ENCODE data around the gene ALOX12.
"Not testable (repeated sequence)": the region's sequence is repeated elsewhere in the genome, so short reads cannot be mapped to it uniquely, and the experiment has no call there.

Gene ALOX12

DNA sequence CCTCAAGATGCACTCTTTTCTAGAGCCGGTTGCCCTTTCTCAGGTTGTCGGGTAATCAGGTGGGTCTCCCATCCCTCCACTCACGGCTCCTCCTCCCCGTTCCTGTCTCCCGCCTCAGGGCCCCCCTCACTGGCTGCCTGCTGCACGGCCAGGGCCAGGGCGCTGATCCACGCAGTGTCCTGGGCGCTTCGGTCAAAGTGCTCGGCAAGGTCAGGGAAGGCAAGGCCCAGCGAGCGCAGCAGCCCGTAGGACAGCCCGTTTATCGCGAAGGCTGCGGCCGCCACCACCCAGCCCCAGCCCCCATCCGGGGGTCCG is 47.3 kb downstream of the ALOX12 start:
- TF ChIP-seq, protein P1, sequence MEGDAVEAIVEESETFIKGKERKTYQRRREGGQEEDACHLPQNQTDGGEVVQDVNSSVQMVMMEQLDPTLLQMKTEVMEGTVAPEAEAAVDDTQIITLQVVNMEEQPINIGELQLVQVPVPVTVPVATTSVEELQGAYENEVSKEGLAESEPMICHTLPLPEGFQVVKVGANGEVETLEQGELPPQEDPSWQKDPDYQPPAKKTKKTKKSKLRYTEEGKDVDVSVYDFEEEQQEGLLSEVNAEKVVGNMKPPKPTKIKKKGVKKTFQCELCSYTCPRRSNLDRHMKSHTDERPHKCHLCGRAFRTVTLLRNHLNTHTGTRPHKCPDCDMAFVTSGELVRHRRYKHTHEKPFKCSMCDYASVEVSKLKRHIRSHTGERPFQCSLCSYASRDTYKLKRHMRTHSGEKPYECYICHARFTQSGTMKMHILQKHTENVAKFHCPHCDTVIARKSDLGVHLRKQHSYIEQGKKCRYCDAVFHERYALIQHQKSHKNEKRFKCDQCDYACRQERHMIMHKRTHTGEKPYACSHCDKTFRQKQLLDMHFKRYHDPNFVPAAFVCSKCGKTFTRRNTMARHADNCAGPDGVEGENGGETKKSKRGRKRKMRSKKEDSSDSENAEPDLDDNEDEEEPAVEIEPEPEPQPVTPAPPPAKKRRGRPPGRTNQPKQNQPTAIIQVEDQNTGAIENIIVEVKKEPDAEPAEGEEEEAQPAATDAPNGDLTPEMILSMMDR (IDR thresholded peaks at IDR 0.05; ENCODE audit: poor library complexity, severe bottlenecking) = no peak
- H3K27ac ChIP-seq (ENCODE audit: poor library complexity, severe bottlenecking) = no peak overlapping the region
- DNase-seq (ENCODE audit: low spot score) (no peak), ATAC-seq (ENCODE audit: low read depth) (0 out of 3 replicates have a peak, but pooled peaks have one; percentile 4)
- H3K4me3 ChIP-seq (ENCODE audit: severe bottlenecking) = peak overlapping the region; percentile 19
- peaks cover 10% of the 10 kb centered on the region for H3K27me3 ChIP-seq (ENCODE audit: insufficient read depth, poor library complexity, severe bottlenecking)
- H3K36me3 ChIP-seq (ENCODE audit: low read depth) = no peaks in the 10 kb centered on the region
- no peaks in the 10 kb centered on the region for H3K9me3 ChIP-seq (ENCODE audit: severe bottlenecking)
- H3K4me1 ChIP-seq (ENCODE audit: insufficient read depth, poor library complexity, severe bottlenecking) = peaks cover 13% of the 10 kb centered on the region

DNA sequence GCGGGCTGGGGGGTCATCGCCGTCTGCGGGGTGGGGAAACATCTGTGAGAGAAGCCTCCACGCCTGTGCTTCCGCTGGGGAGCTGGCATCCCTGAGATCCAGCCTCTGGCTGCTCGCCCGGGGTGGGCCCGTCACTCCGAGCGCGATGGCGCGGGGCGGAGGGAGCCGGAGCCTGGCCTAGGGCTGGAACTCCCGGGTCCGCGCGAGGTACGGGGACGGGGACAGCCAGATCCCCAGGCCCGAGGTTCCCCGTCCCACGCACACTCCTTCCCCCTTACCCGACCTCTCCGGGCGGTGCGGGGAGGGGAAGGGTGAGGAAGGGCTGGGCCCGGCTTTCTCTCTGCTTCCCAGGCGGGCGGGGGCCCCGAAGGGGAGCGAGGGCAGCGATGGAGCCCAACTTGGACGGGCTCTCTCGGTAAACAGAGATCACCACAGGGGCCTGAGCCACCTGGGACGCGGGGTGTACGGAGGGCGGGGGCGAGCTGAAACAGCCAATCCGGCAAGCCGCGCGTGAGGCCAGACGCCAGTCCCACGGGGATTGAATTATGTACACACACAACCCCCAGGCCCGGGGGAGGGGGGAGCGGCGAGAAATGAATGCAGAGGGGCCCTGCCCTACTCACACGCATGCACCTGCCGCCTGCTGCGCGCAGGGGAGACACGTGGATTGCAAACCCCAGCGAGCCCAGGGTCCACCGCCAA is 47.8 kb downstream of the ALOX12 start, which contains the start of gene SLC16A11:
SLC16A11 (minus strand) TSS at position 596 of the 702 bp plus-strand sequence; CDS start at position 17, 579 bp downstream.
- ATAC-seq (ENCODE audit: low read depth) = peak; percentile 23; the same call in 2 of the 3 replicates
- Histone ChIP-seq H3K27ac (ENCODE audit: poor library complexity, severe bottlenecking) (no peak within 1 kb of the TSS), H3K27me3 (ENCODE audit: insufficient read depth, poor library complexity, severe bottlenecking) (peaks cover 10% of the 10 kb centered on the region), H3K9me3 (ENCODE audit: severe bottlenecking) (no peaks in the 10 kb centered on the region), H3K4me1 (ENCODE audit: insufficient read depth, poor library complexity, severe bottlenecking) (peaks cover 13% of the 10 kb centered on the region), H3K4me3 (ENCODE audit: severe bottlenecking) (peak within 1 kb of the TSS; percentile 19), H3K36me3 (ENCODE audit: low read depth) (no peaks in the 10 kb centered on the region)
- no peak for DNase-seq (ENCODE audit: low spot score)
- TF ChIP-seq, protein P1 (IDR thresholded peaks at IDR 0.05; ENCODE audit: poor library complexity, severe bottlenecking) = no peak

DNA sequence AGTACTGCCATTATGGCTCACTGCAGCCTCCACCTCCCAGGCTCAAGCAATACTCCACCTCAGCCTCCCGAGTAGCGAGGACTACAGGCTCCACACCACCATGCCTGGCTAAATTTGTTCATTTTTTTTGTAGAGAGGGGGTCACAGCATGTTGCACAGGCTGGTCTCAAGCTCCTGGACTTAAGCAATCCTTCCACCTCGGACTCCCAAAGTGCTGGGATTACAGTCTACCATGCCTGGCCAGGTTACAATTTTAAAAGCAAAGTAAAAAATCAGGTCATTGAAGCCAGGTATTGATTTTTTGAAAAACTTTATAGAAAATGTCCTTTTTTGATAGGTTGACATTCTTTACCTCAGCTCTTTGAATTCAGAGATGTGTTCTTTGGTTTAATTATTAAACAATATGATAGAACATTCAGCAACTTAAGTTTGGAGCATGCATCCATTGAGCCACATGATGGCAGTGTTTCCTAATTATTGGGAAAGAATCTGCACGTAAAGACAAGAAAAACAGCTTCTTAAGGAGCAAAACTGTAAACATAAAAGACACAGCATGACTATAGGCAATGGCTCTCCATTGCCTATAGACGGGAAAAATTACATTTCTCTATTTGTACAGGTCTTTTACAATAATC is 49.8 kb downstream of the ALOX12 start:
- H3K4me3 ChIP-seq (ENCODE audit: severe bottlenecking) = no peak overlapping the region
- TF ChIP-seq, protein P1 (IDR thresholded peaks at IDR 0.05; ENCODE audit: poor library complexity, severe bottlenecking) = peak; percentile 84
- no peaks in the 10 kb centered on the region for H3K36me3 ChIP-seq (ENCODE audit: low read depth)
- DNase-seq (ENCODE audit: low spot score) (no peak), ATAC-seq (ENCODE audit: low read depth) (peak; percentile 28)
- H3K4me1 ChIP-seq (ENCODE audit: insufficient read depth, poor library complexity, severe bottlenecking) = peaks cover 13% of the 10 kb centered on the region
- peaks cover 10% of the 10 kb centered on the region for H3K27me3 ChIP-seq (ENCODE audit: insufficient read depth, poor library complexity, severe bottlenecking)
- no peaks in the 10 kb centered on the region for H3K9me3 ChIP-seq (ENCODE audit: severe bottlenecking)
- H3K27ac ChIP-seq (ENCODE audit: poor library complexity, severe bottlenecking) = peak overlapping the region; percentile 48

DNA sequence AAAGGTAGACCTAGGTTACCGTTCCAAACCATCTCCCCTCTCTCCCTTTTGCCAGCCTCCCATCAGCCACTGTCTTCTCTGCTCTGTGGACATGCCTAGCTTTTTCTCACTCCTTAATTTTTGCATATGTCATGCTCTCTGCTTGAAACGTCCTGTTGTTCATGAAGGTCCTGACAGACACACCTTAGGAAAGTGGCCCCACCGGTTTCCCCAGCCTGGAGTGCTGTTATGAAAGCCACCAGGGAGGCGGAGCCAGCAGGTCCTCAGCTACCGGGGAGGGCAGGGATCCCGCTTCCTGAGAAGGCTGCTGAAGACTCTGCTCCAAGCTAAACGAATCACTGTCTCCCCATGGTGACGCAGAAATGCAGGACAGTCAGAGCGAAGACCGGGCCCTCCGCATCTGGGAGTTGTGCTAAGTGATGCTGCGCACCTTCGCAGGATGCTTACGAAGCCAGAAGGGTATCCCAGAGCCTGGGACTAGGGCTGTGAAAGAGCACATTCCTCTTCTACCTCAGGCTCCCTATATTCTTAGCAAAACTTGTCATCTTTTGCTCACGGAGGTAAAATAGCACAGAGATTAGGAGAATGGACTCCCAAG is 50.4 kb downstream of the ALOX12 start:
- no peak overlapping the region for H3K4me3 ChIP-seq (ENCODE audit: severe bottlenecking)

DNA sequence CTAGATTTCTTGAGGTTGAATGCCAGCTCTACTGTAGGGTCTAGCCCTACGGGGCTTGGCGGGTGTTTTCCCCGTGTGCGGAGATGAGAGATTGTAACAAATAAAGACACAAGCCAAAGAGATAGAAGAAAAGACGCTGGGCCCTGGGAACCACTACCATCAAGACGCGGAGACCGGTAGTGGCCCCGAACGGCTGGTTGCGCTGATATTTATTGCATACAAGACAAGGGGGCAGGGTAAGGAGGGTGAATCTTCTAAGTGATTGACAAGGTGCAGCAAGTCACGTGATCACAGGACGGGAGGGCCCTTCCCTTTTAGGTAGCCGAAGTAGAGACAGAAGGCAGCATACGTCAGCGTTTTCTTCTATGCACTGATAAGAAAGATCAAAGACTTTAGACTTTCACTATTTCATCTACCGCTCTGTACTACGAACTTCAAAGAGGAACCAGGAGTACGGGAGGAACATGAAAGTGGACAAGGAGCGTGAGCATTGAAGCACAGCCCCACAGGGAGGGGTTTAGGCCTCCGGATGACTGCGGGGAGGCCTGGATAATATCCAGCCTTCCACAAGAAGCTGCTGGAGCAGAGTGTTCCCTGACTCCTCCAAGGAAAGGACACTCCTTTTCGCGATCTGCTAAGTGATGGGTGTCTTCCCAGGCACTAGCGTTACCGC is 51.0 kb downstream of the ALOX12 start:
- not testable (repeated sequence) for ATAC-seq (ENCODE audit: low read depth); H3K36me3 ChIP-seq (ENCODE audit: low read depth); DNase-seq (ENCODE audit: low spot score); H3K4me3 ChIP-seq (ENCODE audit: severe bottlenecking); H3K9me3 ChIP-seq (ENCODE audit: severe bottlenecking)
- H3K27ac ChIP-seq (ENCODE audit: poor library complexity, severe bottlenecking) = peak overlapping the region; percentile 48
- H3K27me3 ChIP-seq (ENCODE audit: insufficient read depth, poor library complexity, severe bottlenecking) = peaks cover 10% of the 10 kb centered on the region
- H3K4me1 ChIP-seq (ENCODE audit: insufficient read depth, poor library complexity, severe bottlenecking) = peaks cover 13% of the 10 kb centered on the region

More for the DNA sequence above, 50.4 kb downstream of the ALOX12 start:
- Histone ChIP-seq H3K36me3 (ENCODE audit: low read depth) (no peaks in the 10 kb centered on the region), H3K4me1 (ENCODE audit: insufficient read depth, poor library complexity, severe bottlenecking) (peaks cover 13% of the 10 kb centered on the region), H3K9me3 (ENCODE audit: severe bottlenecking) (no peaks in the 10 kb centered on the region), H3K27ac (ENCODE audit: poor library complexity, severe bottlenecking) (peak overlapping the region; percentile 48), H3K27me3 (ENCODE audit: insufficient read depth, poor library complexity, severe bottlenecking) (peaks cover 10% of the 10 kb centered on the region)
- peak; percentile 87 for DNase-seq (ENCODE audit: low spot score)
- TF ChIP-seq, protein P1 (IDR thresholded peaks at IDR 0.05; ENCODE audit: poor library complexity, severe bottlenecking) = peak; percentile 59
- peak; percentile 68 for ATAC-seq (ENCODE audit: low read depth)

Data from RWPE2 (cell line).